Measurements from ENCODE around the gene ZNF532. TPM values are rescaled to one million over a fixed set of nuclear protein-coding genes. Genes with fewer than 3 reads are reported as not detected.

ZNF532 gene
- total RNA-seq, 4 donors from 2014 or later = 16.2 to 26.9 (median 22.7) TPM

GRCh38 chr18:58898010-58898799, 33.5 kb downstream of the ZNF532 start:
- intact Hi-C loops (cut with DNase I; ENCODE audit: low total_unique reads) = no loop called here
- WGBS, 2 donors (ENCODE audit: low coverage in 1 of 2) = 95 to 97% methylated on average over 3 to 9 of the region's 9 CpGs
- DNase-seq = no peak
- Histone ChIP-seq H3K27ac (no peak overlapping the region), H3K36me3 (no peaks in the 10 kb centered on the region), H3K9me3 (no peaks in the 10 kb centered on the region), H3K4me1 (peaks cover 0 to 15% (median 0%) of the 10 kb centered on the region in 4 donors), H3K4me3 (no peak overlapping the region), H3K27me3 (no peaks in the 10 kb centered on the region)
- in situ Hi-C loops (cut with MboI; ENCODE audit: low pct_ligation_motif_present in 1 of 4, low pct_unique_long_range_greater_than_20kb in 1 of 4, low sequenced_read_pairs in 3 of 4) = no loop called here
- TF ChIP-seq POLR2A (IDR thresholded peaks at IDR 0.05) (no peak), EP300 (IDR thresholded peaks at IDR 0.05; ENCODE audit: low read depth) (no peak)

GRCh38 chr18:58900015-58900649, 35.5 kb downstream of the ZNF532 start:
- Histone ChIP-seq H3K27ac (no peak overlapping the region), H3K4me3 (no peak overlapping the region), H3K27me3 (no peaks in the 10 kb centered on the region), H3K9me3 (no peaks in the 10 kb centered on the region), H3K4me1 (peaks cover 0 to 9% (median 0%) of the 10 kb centered on the region in 4 donors), H3K36me3 (no peaks in the 10 kb centered on the region)
- TF ChIP-seq POLR2AphosphoS5 (IDR thresholded peaks at IDR 0.05) (no peak), POLR2A (IDR thresholded peaks at IDR 0.05) (no peak), EP300 (IDR thresholded peaks at IDR 0.05; ENCODE audit: low read depth) (no peak)
- TF ChIP-seq, protein P1, sequence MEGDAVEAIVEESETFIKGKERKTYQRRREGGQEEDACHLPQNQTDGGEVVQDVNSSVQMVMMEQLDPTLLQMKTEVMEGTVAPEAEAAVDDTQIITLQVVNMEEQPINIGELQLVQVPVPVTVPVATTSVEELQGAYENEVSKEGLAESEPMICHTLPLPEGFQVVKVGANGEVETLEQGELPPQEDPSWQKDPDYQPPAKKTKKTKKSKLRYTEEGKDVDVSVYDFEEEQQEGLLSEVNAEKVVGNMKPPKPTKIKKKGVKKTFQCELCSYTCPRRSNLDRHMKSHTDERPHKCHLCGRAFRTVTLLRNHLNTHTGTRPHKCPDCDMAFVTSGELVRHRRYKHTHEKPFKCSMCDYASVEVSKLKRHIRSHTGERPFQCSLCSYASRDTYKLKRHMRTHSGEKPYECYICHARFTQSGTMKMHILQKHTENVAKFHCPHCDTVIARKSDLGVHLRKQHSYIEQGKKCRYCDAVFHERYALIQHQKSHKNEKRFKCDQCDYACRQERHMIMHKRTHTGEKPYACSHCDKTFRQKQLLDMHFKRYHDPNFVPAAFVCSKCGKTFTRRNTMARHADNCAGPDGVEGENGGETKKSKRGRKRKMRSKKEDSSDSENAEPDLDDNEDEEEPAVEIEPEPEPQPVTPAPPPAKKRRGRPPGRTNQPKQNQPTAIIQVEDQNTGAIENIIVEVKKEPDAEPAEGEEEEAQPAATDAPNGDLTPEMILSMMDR (IDR thresholded peaks at IDR 0.05) = no peak
- 71 to 85% methylated on average over 5 to 11 of the region's 11 CpGs for WGBS, 2 donors (ENCODE audit: low coverage in 1 of 2)
- DNase-seq = no peak
- intact Hi-C loops (cut with DNase I; ENCODE audit: low total_unique reads) (no loop called here), in situ Hi-C loops (cut with MboI; ENCODE audit: low pct_ligation_motif_present in 1 of 4, low pct_unique_long_range_greater_than_20kb in 1 of 4, low sequenced_read_pairs in 3 of 4) (no loop called here)

DNA sequence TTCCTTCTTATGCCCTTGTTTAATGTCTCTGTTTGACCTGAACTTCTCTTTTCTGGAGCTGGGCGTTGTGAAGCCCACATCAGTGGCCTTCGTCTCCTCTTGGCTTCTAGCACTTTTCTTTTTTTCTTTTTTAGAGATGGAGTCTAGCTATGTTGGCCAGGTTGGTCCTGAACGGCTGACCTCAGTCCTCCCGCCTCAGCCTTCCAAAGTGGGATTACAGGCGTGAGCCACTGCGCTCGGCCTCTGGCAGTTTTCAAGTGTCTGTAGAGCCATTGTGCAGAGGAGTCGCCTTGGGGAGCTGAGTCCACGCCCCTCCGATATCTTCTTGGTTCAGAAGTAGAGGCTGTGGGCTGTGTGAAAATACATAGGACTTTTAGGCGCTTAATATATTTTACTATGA, 36.5 kb downstream of the ZNF532 start:
- in situ Hi-C loops (cut with MboI; ENCODE audit: low pct_ligation_motif_present in 1 of 4, low pct_unique_long_range_greater_than_20kb in 1 of 4, low sequenced_read_pairs in 3 of 4) (no loop called here), intact Hi-C loops (cut with DNase I; ENCODE audit: low total_unique reads) (no loop called here)
- H3K4me3 ChIP-seq = no peak overlapping the region
- no peaks in the 10 kb centered on the region for H3K9me3 ChIP-seq
- no peaks in the 10 kb centered on the region for H3K36me3 ChIP-seq
- H3K27me3 ChIP-seq = no peaks in the 10 kb centered on the region
- peaks cover 0 to 8% (median 0%) of the 10 kb centered on the region in 4 donors for H3K4me1 ChIP-seq
- DNase-seq = no peak
- TF ChIP-seq, protein P1 (IDR thresholded peaks at IDR 0.05) = no peak
- TF ChIP-seq POLR2A (IDR thresholded peaks at IDR 0.05) = no peak
- no peak for TF ChIP-seq EP300 (IDR thresholded peaks at IDR 0.05; ENCODE audit: low read depth)
- no peak for TF ChIP-seq POLR2AphosphoS5 (IDR thresholded peaks at IDR 0.05)
- H3K27ac ChIP-seq = no peak overlapping the region
- WGBS, 2 donors (ENCODE audit: low coverage in 1 of 2) = 93 to 94% methylated on average over 11 of the region's 11 CpGs

DNA sequence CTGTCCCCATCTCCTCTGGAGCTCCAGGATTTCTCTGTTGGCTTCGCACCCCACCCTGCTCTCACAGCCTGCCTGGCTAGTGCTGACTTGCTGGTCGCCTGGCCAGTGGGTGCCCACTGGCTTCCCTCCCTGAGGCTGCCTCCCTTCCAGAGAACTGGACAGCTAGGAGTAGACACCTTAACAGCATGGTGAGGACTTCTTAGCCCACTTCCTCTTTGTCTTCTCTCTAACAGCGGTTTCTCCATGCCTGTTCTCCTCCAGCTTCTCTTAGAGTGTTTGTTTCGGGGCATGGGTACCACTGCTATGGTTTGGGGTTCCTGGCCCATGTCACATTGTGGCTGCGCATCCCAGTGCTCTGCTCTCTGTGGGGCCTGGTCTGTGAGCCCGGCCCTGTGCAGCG, 37.1 kb downstream of the ZNF532 start:
- no peak for DNase-seq
- 84 to 93% methylated on average over 2 to 7 of the region's 7 CpGs for WGBS, 2 donors (ENCODE audit: low coverage in 1 of 2)
- no peak overlapping the region for H3K4me3 ChIP-seq
- in situ Hi-C loops (cut with MboI; ENCODE audit: low pct_ligation_motif_present in 1 of 4, low pct_unique_long_range_greater_than_20kb in 1 of 4, low sequenced_read_pairs in 3 of 4) = no loop called here
- TF ChIP-seq POLR2AphosphoS5 (IDR thresholded peaks at IDR 0.05) (no peak), POLR2A (IDR thresholded peaks at IDR 0.05) (no peak), EP300 (IDR thresholded peaks at IDR 0.05; ENCODE audit: low read depth) (no peak)
- TF ChIP-seq, protein P1 (IDR thresholded peaks at IDR 0.05) = no peak
- H3K27me3 ChIP-seq = no peaks in the 10 kb centered on the region
- H3K4me1 ChIP-seq = peaks cover 0 to 1% (median 0%) of the 10 kb centered on the region in 4 donors
- no peaks in the 10 kb centered on the region for H3K9me3 ChIP-seq
- no peak overlapping the region for H3K27ac ChIP-seq
- intact Hi-C loops (cut with DNase I; ENCODE audit: low total_unique reads) = no loop called here
- no peaks in the 10 kb centered on the region for H3K36me3 ChIP-seq
